WERI-Rb-1 (cell line): Measurements from ENCODE around the gene CGREF1.
A peak's percentile ranks its signal among the peaks of the same experiment; 100 is the strongest.
"Not testable (repeated sequence)": the region's sequence is repeated elsewhere in the genome, so short reads cannot be mapped to it uniquely, and the experiment has no call there.

Experiments
- DNase-seq: peaks from one replicate; pipeline ENCODE4 v3.0.0-alpha.2; 2020
- H3K27ac ChIP-seq: fragments of 250-450 bp; sonication (Bioruptor Pico); 2 replicates; pipeline ENCODE4 v1.5.1; 2020; ENCODE audit warnings: mild to moderate bottlenecking, moderate library complexity
- H3K27me3 ChIP-seq: fragments of 250-450 bp; sonication (Bioruptor Pico); 2 replicates; pipeline ENCODE4 v1.5.1; 2021; ENCODE audit warnings: mild to moderate bottlenecking, low read depth, moderate library complexity; ENCODE audit not compliant: insufficient read depth, severe bottlenecking
- H3K36me3 ChIP-seq: fragments of 250-450 bp; sonication (Bioruptor Pico); 2 replicates; pipeline ENCODE4 v1.5.1; 2020; ENCODE audit warnings: mild to moderate bottlenecking, moderate library complexity
- H3K4me3 ChIP-seq: 2 replicates; pipeline ENCODE4 v1.5.1; 2011; ENCODE audit warnings: low read depth, mild to moderate bottlenecking, control low read depth, low read length
- H3K9me3 ChIP-seq: fragments of 250-450 bp; sonication (Bioruptor Pico); 2 replicates; pipeline ENCODE4 v1.5.1; 2021; ENCODE audit warnings: mild to moderate bottlenecking, moderate library complexity; ENCODE audit not compliant: severe bottlenecking
- TF ChIP-seq, protein P1 (sequence below): IDR thresholded peaks from 2 replicates; pipeline ENCODE4 v1.5.1; 2011; ENCODE audit warnings: low read depth, mild to moderate bottlenecking, control low read depth, inconsistent platforms, low read length

CGREF1 gene

DNA sequence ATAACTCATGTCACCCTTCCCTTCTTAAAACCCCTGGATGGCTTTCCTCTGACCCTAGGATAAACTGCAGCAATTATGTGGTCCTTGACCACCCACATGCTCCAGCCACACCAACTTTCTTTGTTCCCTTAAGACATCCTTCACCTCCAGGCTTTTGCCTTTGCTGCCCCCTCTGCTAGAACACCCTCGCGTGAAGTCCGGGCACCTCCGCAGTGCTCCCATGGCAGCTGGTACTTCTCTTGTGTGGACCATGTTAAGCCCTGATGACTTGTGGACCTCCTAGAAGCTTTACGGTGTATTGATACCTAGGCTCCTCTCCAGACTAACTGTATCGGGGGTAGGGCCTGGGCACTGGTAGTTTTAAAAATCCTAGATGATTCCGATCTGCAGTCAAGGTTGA, 3.9 kb upstream of the CGREF1 start:
- TF ChIP-seq, protein P1, sequence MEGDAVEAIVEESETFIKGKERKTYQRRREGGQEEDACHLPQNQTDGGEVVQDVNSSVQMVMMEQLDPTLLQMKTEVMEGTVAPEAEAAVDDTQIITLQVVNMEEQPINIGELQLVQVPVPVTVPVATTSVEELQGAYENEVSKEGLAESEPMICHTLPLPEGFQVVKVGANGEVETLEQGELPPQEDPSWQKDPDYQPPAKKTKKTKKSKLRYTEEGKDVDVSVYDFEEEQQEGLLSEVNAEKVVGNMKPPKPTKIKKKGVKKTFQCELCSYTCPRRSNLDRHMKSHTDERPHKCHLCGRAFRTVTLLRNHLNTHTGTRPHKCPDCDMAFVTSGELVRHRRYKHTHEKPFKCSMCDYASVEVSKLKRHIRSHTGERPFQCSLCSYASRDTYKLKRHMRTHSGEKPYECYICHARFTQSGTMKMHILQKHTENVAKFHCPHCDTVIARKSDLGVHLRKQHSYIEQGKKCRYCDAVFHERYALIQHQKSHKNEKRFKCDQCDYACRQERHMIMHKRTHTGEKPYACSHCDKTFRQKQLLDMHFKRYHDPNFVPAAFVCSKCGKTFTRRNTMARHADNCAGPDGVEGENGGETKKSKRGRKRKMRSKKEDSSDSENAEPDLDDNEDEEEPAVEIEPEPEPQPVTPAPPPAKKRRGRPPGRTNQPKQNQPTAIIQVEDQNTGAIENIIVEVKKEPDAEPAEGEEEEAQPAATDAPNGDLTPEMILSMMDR = no peak
- H3K36me3 ChIP-seq = no peaks in the 10 kb centered on the region
- H3K4me3 ChIP-seq = peak overlapping the region; percentile 68
- no peak overlapping the region for H3K27ac ChIP-seq
- DNase-seq = no peak
- H3K27me3 ChIP-seq = no peaks in the 10 kb centered on the region
- no peaks in the 10 kb centered on the region for H3K9me3 ChIP-seq

DNA sequence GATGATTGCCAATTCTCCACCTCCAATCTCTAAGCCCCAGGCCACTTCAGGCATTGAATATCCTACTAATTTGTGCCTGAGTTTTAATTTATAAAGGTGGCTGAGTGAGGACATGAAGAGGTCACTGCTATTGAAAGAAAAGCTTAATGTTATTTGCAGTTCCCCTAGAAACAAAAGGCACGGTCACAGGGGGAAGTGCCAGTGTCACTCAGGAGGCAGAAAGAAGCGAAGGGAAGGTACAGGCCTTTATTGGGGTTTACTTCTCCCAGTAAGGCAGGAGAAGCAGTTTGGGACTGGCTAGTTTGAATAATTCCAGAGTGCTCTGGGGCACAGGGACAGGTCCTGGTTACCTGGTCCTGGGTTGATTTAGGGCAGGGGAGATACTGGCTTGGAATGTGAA, 3.0 kb upstream of the CGREF1 start:
- DNase-seq = no peak
- TF ChIP-seq, protein P1 = no peak
- Histone ChIP-seq H3K27ac (no peak overlapping the region), H3K4me3 (no peak overlapping the region), H3K9me3 (no peaks in the 10 kb centered on the region), H3K36me3 (no peaks in the 10 kb centered on the region), H3K27me3 (no peaks in the 10 kb centered on the region)

DNA sequence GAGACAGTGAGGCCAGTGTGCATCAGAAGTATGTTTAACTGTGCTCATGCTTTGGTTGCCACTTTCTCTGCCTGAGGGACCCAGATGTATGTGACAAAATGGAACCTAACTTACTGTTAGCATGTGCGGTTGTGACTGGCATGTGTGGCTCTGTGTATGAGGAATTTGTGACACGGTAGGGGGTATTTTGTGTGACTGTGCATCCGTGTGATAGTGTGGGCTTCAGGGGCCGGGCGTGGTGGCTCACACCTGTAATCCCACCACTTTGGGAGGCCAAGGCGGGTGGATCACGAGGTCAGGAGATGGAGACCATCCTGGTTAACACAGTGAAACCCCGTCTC, 372 bp upstream of the CGREF1 start:
- not testable (repeated sequence) for DNase-seq, H3K27me3 ChIP-seq, H3K36me3 ChIP-seq, H3K9me3 ChIP-seq, H3K27ac ChIP-seq
- H3K4me3 ChIP-seq = peak overlapping the region; percentile 75

DNA sequence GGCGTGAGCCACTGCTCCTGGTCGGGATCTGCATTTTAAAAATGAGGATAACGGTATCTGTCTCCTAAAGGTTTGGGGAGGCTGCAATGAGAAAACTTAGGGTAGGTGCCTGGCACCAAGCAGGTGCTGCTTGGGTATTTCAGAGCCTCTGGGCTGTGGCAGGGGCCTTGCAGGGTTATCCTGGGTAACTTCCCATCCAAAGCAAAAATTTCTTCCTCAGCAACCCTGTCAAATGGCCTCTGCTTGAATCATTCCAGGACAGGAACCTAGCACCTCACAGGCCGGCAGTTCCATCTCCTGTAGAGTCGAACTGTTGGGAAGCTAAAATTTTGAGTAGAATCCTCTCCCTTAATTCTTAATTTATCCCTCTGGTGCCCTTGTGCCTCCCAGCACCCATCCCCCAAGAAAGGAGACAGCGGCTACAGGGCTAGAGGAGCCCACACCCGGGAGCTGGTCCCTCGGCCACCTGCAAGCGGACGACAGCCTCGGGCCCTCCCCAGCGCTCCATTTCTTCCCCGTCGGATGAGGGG, 868 bp downstream of the CGREF1 start:
- H3K27me3 ChIP-seq = no peaks in the 10 kb centered on the region
- DNase-seq = no peak
- H3K9me3 ChIP-seq = no peaks in the 10 kb centered on the region
- H3K36me3 ChIP-seq = no peaks in the 10 kb centered on the region
- H3K27ac ChIP-seq = no peak overlapping the region
- TF ChIP-seq, protein P1 = no peak
- peak overlapping the region; percentile 75 for H3K4me3 ChIP-seq

DNA sequence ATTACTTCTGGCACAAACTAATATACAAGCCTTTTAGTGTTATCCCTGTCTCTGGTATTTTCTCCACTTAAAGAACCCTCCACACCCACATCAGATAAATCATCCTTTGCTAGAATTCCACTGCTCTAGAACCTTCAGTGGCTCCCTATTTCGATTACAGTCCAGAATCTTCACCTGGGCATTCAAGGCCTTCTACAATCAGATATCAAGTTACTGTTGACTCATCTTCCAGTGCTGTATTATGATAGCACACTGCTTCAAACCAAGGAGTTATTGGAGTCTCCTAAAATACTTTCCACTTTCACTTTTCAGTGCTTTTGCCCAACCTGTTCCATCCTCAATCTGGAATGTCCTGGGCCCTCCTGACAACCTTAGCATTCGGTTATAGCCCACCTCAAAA, 3.4 kb downstream of the CGREF1 start:
- H3K27me3 ChIP-seq = no peaks in the 10 kb centered on the region
- no peaks in the 10 kb centered on the region for H3K36me3 ChIP-seq
- no peak overlapping the region for H3K27ac ChIP-seq
- H3K9me3 ChIP-seq = no peaks in the 10 kb centered on the region
- DNase-seq = no peak
- H3K4me3 ChIP-seq = no peak overlapping the region
- TF ChIP-seq, protein P1 = no peak

DNA sequence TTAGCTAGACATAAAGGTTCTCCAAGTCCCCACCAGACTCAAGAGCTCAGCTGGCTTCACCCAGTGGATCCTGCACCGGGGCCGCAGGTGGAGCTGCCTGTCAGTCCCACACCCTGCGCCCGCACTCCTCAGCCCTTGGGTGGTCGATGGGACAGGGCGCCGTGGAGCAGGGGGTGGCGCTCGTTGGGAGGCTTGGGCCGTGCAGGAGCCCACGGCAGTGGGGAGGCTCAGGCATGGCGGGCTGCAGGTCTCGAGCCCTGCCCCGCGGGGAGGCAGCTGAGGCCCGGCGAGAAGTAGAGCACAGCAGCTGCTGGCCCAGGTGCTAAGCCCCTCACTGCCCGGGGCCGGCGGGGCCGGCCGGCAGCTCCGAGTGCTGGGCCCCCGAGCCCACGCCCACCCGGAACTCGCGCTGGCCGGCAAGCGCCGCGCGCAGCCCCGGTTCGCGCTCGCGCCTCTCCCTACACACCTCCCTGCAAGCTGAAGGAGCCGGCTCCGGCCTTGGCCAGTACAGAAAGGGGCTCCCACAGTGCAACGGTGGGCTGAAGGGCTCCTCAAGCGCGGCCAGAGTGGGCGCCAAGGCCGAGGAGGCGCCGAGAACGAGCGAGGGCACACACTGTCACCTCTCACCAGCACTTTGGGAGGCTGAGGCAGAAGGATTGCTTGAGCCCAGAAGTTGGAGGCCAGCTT, 7.4 kb downstream of the CGREF1 start:
- H3K27ac ChIP-seq, H3K4me3 ChIP-seq, H3K9me3 ChIP-seq, DNase-seq, H3K27me3 ChIP-seq, H3K36me3 ChIP-seq: not testable (repeated sequence)

DNA sequence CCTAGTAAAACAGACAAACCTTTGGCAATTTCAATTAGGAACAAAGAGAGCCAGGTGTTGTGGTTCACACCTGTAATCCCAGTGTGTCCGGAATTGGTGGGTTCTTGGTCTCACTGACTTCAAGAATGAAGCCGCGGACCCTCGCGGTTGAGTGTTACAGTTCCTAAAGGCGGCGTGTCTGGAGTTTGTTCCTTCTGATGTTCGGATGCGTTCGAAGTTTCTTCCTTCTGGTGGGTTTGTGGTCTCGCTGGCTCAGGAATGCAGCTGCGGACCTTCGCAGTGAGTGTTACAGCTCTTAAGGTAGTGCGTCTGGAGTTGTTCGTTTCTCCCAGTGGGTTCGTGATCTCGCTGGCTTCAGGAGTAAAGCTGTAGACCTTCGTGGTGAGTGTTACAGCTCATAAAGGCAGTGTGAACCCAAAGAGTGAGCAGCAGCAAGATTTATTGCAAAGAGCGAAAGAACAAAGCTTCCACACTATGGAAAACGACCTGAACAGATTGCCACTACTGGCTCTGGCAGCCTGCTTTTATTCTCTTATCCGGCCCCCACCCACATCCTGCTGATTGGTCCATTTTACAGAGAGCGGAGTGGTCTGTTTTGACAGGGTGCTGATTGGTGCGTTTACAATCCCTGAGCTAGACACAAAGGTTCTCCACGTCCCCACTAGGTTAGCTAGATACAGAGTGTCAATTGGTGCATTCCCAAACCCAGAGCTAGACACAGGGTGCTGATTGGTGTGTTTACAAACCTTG, 8.2 kb downstream of the CGREF1 start:
- H3K27ac ChIP-seq, H3K36me3 ChIP-seq: not testable (repeated sequence)

More for the DNA sequence above, 8.2 kb downstream of the CGREF1 start:
- not testable (repeated sequence) for H3K4me3 ChIP-seq, H3K9me3 ChIP-seq, H3K27me3 ChIP-seq, DNase-seq
